Sigmoid colon (tissue), 7 donors: ENCODE results near the gene CBFA2T3. TPM values are rescaled to one million over a fixed set of nuclear protein-coding genes. Genes with fewer than 3 reads are reported as not detected.

Source experiments
- DNase-seq: peaks from one replicate; pipeline ENCODE4 v3.0.0-alpha.2; 2019
- H3K27ac ChIP-seq, 4 donors: fragments of 200-600 bp; sonication (generic); one replicate each; pipeline ENCODE4 v1.5.1; 2016 to 2019; ENCODE audit warnings: mild to moderate bottlenecking in 1 of 4
- H3K27me3 ChIP-seq, 3 donors: fragments of 200-600 bp; sonication (generic); one replicate each; pipeline ENCODE4 v1.5.1; 2019; ENCODE audit warnings: mild to moderate bottlenecking in 1 of 3
- H3K36me3 ChIP-seq, 4 donors: fragments of 200-600 bp; sonication (generic); one replicate each; pipeline ENCODE4 v1.5.1; 2016 to 2019
- H3K4me1 ChIP-seq, 4 donors: fragments of 200-600 bp; sonication (generic); one replicate each; pipeline ENCODE4 v1.5.1; 2017 to 2019
- H3K4me3 ChIP-seq, 4 donors: fragments of 200-600 bp; sonication (generic); one replicate each; pipeline ENCODE4 v1.5.1; 2017 to 2019; ENCODE audit warnings: mild to moderate bottlenecking in 2 of 4, moderate library complexity in 1 of 4
- H3K9me3 ChIP-seq, 4 donors: fragments of 200-600 bp in 3 of 4; sonication (generic) in 3 of 4; one replicate each; pipeline versions ENCODE4 v1.5.1 to v1.6.1; 2013 to 2019
- EP300 ChIP-seq, 4 donors: sonication (generic); formaldehyde crosslinking; IDR thresholded peaks; one replicate each; pipeline ENCODE4 v1.6.1; 2017; ENCODE audit warnings: antibody characterized with exemption in 4 of 4
- POLR2A ChIP-seq, 2 donors: fragments of 450-650 bp; IDR thresholded peaks; one replicate each; pipeline ENCODE4 v1.6.1; 2016; ENCODE audit warnings: antibody characterized with exemption in 2 of 2, mild to moderate bottlenecking in 2 of 2, moderate library complexity in 2 of 2
- POLR2AphosphoS5 ChIP-seq, 4 donors: sonication (generic); formaldehyde crosslinking; IDR thresholded peaks; one replicate each; pipeline ENCODE4 v1.6.1; 2017; ENCODE audit warnings: antibody characterized with exemption in 4 of 4
- WGBS, 2 donors: extraction: QIAGEN DNeasy Blood & Tissue Kit; methylation state at CpG; one replicate each; pipeline ENCODE4 v1.1.7; 2013; 5-methylcytosine and 5-hydroxymethylcytosine counted together
- intact Hi-C: fragments of 100-400 bp; cut with DNase I; formaldehyde crosslinking; loops from one replicate; pipeline ENCODE4 v1.15.1; 2023
- polyA plus RNA-seq, 3 donors: library from polyadenylated mRNA; stranded (reverse); fragments of 200-250 nt; gene quantifications; one replicate each; pipeline ENCODE4 v1.2.3, GENCODE V29; 2013
- total RNA-seq, 4 donors: library from RNA; depleted of rRNA; stranded (reverse); fragments of >200 nt; gene quantifications; one replicate each; pipeline ENCODE4 v1.1.0, GENCODE V29; 2016
- TF ChIP-seq, protein P1 (sequence below), 4 experiments: fragments of 450-650 bp in 3 of 4; fragments of 200-600 bp in 1 of 4; IDR thresholded peaks; one replicate each; pipeline ENCODE4 v1.5.1; 2016 to 2019; ENCODE audit warnings: antibody characterized with exemption in 4 of 4, mild to moderate bottlenecking in 3 of 4, moderate library complexity in 2 of 4
- donor health status: healthy with polysubstance abuse.
- donor health status: Bipolar disorder and iron deficiency.
- donor health status: healthy.

CBFA2T3 gene
- total and polyA plus RNA-seq, 7 donors: 0.95 to 26.8 (median 4.3) TPM

DNA sequence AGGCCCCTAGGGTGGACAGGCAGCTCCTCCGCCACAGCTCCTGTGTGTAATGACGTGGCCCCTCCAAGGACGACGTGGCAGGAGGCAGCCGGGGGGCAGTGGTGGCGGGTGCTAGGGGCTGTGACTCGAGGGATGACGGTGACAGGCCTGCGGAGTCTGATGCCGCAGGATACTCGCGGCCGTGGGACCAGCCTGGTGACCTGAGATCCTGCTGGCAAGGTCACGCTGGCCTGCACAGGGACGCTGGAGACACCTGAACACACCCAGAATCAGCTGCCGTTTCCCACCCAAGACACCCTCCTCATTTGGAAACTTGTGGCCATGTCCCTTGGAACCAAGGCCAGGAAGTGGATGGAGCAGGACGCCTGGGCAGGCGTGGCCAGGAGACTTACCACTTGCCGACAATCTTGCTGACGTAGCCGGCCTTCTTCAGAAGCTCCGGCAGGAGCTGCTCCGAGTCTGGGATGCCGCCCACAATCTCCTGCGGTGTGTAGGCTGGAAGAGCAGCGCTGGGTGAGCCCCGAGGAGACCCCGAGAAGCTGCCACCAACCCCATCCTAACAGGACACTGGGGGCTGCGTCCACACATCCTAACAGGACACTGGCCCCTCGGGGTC lies 136.3 kb downstream of the CBFA2T3 start:
- 94 to 95% methylated on average over 30 of the region's 30 CpGs for WGBS, 2 donors
- Histone ChIP-seq H3K36me3 (peaks cover 0 to 45% (median 19%) of the 10 kb centered on the region in 4 donors), H3K4me1 (no peaks in the 10 kb centered on the region), H3K27ac (no peak overlapping the region), H3K27me3 (no peaks in the 10 kb centered on the region), H3K4me3 (no peak overlapping the region), H3K9me3 (no peaks in the 10 kb centered on the region)
- intact Hi-C loops: no loop called here
- DNase-seq: no peak
- TF ChIP-seq, protein P1, sequence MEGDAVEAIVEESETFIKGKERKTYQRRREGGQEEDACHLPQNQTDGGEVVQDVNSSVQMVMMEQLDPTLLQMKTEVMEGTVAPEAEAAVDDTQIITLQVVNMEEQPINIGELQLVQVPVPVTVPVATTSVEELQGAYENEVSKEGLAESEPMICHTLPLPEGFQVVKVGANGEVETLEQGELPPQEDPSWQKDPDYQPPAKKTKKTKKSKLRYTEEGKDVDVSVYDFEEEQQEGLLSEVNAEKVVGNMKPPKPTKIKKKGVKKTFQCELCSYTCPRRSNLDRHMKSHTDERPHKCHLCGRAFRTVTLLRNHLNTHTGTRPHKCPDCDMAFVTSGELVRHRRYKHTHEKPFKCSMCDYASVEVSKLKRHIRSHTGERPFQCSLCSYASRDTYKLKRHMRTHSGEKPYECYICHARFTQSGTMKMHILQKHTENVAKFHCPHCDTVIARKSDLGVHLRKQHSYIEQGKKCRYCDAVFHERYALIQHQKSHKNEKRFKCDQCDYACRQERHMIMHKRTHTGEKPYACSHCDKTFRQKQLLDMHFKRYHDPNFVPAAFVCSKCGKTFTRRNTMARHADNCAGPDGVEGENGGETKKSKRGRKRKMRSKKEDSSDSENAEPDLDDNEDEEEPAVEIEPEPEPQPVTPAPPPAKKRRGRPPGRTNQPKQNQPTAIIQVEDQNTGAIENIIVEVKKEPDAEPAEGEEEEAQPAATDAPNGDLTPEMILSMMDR (IDR thresholded peaks at IDR 0.05): no peak
- TF ChIP-seq EP300 (IDR thresholded peaks at IDR 0.05): no peak
- no peak for TF ChIP-seq POLR2A (IDR thresholded peaks at IDR 0.05)
- no peak for TF ChIP-seq POLR2AphosphoS5 (IDR thresholded peaks at IDR 0.05)

GRCh38 chr16:88839745-88840599 lies 137.0 kb downstream of the CBFA2T3 start:
- Histone ChIP-seq H3K36me3 (peaks cover 0 to 52% (median 21%) of the 10 kb centered on the region in 4 donors), H3K4me3 (no peak overlapping the region), H3K4me1 (no peaks in the 10 kb centered on the region), H3K9me3 (no peaks in the 10 kb centered on the region), H3K27ac (no peak overlapping the region), H3K27me3 (no peaks in the 10 kb centered on the region)
- no peak for DNase-seq
- intact Hi-C loops: no loop called here
- TF ChIP-seq EP300 (IDR thresholded peaks at IDR 0.05): no peak
- TF ChIP-seq POLR2A (IDR thresholded peaks at IDR 0.05): no peak
- TF ChIP-seq POLR2AphosphoS5 (IDR thresholded peaks at IDR 0.05): no peak
- TF ChIP-seq, protein P1 (IDR thresholded peaks at IDR 0.05): no peak
- WGBS, 2 donors: 95% methylated on average over 24 of the region's 24 CpGs

- TF ChIP-seq, protein P1 (IDR thresholded peaks at IDR 0.05): no peak
- no peak for TF ChIP-seq POLR2A (IDR thresholded peaks at IDR 0.05)
- H3K27me3 ChIP-seq: no peaks in the 10 kb centered on the region
- H3K27ac ChIP-seq: no peak overlapping the region
- H3K9me3 ChIP-seq: no peaks in the 10 kb centered on the region
- DNase-seq: no peak
- H3K36me3 ChIP-seq: peaks cover 0 to 56% (median 21%) of the 10 kb centered on the region in 4 donors
- 92 to 94% methylated on average over 39 of the region's 39 CpGs for WGBS, 2 donors
- no peaks in the 10 kb centered on the region for H3K4me1 ChIP-seq
- no peak overlapping the region for H3K4me3 ChIP-seq
- intact Hi-C loops: no loop called here
Measured at GRCh38 chr16:88839026-88839529, 137.9 kb downstream of the CBFA2T3 start.

GRCh38 chr16:88838566-88838965 lies 138.4 kb downstream of the CBFA2T3 start:
- Histone ChIP-seq H3K36me3 (peaks cover 0 to 56% (median 21%) of the 10 kb centered on the region in 4 donors), H3K27ac (no peak overlapping the region), H3K4me3 (no peak overlapping the region), H3K9me3 (no peaks in the 10 kb centered on the region), H3K27me3 (no peaks in the 10 kb centered on the region), H3K4me1 (no peaks in the 10 kb centered on the region)
- TF ChIP-seq POLR2AphosphoS5 (IDR thresholded peaks at IDR 0.05) (no peak), EP300 (IDR thresholded peaks at IDR 0.05) (no peak), POLR2A (IDR thresholded peaks at IDR 0.05) (no peak)
- TF ChIP-seq, protein P1 (IDR thresholded peaks at IDR 0.05): no peak
- intact Hi-C loops: no loop called here
- no peak for DNase-seq
- WGBS, 2 donors: 89 to 93% methylated on average over 19 of the region's 19 CpGs
